GM20000 (cell line): ENCODE results near the gene FLYWCH1.
A peak's percentile ranks its signal among the peaks of the same experiment; 100 is the strongest.

Source experiments
- DNase-seq: peaks from one replicate; pipeline ENCODE4 v3.0.0; 2012; ENCODE audit warnings: low spot score
- CTCF ChIP-seq: IDR thresholded peaks from 2 replicates; pipeline ENCODE4 v1.5.1; 2012; ENCODE audit warnings: mild to moderate bottlenecking, control low read depth; ENCODE audit errors: extremely low read depth, missing control alignments

The FLYWCH1 gene

GRCh38 chr16:2874032-2874911 lies 37.5 kb upstream of the FLYWCH1 start:
- no peak for TF ChIP-seq CTCF
- DNase-seq, result no peak

- peak; percentile 89 for TF ChIP-seq CTCF
- peak; percentile 81 for DNase-seq
These were observed 36.8 kb upstream of the FLYWCH1 start for GRCh38 chr16:2874912-2875362.

- TF ChIP-seq CTCF, result no peak
- DNase-seq, result no peak
These were observed 31.8 kb upstream of the FLYWCH1 start for GRCh38 chr16:2879854-2880508.

- no peak for TF ChIP-seq CTCF
These were observed 29.7 kb upstream of the FLYWCH1 start for GRCh38 chr16:2881783-2882649.

GRCh38 chr16:2882650-2883457 lies 28.9 kb upstream of the FLYWCH1 start, which contains the start of gene FLYWCH2:
FLYWCH2 (plus strand) TSS chr16:2883215; CDS start chr16:2896450, 13,235 bp downstream.
- no peak for TF ChIP-seq CTCF
- DNase-seq, result peak; percentile 97

More at GRCh38 chr16:2881783-2882649, 29.7 kb upstream of the FLYWCH1 start:
- DNase-seq, result no peak

GRCh38 chr16:2883458-2883908 lies 28.2 kb upstream of the FLYWCH1 start:
- no peak for TF ChIP-seq CTCF
- no peak for DNase-seq
